Stimulated activated CD8-positive, alpha-beta memory T cell treated with anti-CD3 and anti-CD28 coated beads, Interleukin-4, amount 100 ng/mL, for 1 hour (primary cell): ENCODE data around the gene ACADSB.
A peak's percentile ranks its signal among the peaks of the same experiment; 100 is the strongest.

Experiments
- DNase-seq, 2 donors: peaks; one replicate each; pipeline ENCODE4 v3.0.0-alpha.2; 2020; ENCODE audit warnings: low read depth in 2 of 2, low spot score in 1 of 2

Gene ACADSB

DNA sequence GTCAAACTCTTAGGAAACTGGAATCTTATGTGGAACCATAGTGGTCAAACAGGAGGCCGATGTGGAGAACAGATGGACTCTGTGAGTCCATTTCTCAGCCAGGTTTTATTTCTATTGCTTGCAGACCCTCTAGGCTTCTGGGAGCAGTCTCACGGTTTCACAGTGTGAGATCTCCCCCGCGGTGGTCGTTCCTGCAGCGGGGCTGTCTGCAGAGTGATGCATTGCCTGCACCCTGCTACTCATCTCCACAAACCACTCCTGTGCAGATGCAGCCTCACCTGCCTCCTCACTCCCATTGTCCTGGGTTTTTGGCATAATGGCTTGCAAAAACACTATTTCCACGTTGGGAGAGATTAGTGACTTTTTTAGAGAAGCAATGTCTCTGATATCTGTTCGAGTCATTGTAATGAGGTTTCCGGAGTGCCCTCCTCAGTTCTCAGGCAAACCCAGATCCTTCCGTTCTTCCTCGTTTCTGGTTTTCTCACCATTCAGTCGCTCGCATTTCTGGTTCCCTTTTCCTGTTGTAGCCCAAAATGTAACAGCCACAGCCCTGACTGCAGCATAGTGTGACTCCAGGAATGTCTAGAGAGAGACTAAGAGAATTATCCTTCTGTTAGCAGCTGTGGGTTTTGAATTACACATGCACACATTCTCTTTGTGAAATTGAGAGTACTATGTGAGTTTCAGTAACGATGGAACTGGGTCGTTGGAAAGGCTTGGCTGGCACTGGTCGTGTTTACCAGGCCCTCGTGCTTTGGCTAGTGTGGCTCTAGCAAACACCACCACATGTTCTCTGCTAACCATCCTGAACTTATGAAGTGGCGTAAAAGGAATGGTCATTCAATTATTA is 30.2 kb downstream of the ACADSB start:
- DNase-seq = no peak

DNA sequence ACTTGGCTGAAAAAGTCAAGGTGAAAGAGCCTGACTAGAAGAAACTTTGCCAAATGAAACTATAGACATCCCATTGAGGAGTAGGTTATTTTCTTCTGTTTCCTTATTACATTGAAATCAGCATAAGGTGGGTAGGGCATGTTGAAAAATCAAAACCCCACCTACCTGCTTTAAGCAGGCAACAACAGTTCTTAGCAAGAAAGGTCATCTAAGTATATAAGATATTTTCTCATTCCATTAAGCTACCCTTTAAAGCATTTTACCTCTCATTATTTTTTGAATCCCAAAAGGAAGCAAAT is 30.8 kb downstream of the ACADSB start:
- DNase-seq = no peak

DNA sequence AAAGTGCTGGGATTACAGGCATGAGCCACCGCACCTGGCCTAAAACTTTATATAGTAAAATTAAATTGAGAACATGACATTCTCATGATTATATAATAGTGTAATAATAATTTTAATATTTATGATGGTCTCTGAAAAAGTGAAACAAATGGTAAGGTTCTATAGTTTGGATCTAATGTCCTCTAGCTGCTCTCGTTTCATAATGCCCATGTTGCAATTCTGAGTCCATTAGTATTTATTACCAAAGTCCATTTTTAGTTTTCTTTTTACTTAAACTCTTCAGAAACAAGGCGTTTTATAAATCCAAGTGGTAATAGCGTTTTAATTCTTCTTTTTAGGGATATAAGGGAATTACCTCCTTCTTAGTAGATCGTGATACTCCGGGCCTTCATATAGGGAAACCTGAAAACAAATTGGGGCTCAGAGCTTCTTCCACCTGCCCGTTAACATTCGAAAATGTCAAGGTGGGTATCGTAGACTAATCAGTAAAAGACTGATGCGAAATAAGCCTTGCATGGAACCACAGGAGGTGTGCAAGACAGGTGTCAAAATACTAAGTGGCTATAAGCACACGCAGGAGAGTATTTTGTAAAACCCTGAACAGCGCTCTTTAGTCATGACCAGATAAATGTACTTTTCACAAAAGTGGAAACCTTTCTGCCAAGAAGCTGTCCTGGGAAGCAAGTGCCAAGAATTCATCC is 34.1 kb downstream of the ACADSB start:
- DNase-seq = no peak

DNA sequence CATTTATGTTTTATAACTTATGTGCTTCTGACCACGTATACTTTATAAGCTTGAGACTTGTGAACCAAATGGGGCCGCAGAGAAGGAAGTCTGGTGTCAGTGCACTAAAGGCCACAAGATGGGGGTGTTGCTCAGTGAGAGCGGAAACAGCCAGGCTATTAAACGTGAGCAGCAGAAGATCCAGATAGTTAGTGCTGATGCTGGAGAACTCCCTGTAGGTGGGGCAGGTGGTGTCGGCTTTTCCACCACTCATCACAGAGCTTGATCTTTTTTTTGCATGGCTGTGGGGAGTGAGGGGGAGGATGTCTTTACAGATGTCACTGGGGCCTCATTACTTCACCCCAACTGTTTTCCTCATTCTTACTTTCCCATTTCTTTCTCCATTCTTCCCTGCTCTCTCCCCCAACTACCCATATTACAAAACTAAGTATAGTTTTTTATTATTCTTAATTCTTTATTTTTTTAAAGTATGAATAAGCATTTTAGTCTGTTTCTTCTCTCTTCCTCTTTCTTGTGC is 34.7 kb downstream of the ACADSB start:
- peak; percentile 3 to 5 for DNase-seq

DNA sequence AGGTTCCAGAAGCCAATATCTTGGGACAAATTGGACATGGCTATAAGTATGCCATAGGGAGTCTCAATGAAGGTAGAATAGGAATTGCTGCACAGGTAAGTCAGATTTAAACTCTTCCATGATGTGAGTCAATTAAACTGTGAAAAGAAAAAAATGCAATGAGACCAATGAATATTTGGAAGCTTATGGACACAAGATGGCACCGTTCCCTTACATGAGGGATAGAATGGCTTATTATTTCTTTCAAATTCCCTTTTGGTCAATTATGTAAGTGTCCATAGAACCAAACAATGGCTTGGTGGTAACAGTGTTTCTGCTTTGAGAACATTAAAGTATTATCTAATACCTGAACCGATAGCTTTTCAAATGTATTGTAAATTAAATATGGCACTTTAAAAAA is 35.6 kb downstream of the ACADSB start:
- no peak for DNase-seq

DNA sequence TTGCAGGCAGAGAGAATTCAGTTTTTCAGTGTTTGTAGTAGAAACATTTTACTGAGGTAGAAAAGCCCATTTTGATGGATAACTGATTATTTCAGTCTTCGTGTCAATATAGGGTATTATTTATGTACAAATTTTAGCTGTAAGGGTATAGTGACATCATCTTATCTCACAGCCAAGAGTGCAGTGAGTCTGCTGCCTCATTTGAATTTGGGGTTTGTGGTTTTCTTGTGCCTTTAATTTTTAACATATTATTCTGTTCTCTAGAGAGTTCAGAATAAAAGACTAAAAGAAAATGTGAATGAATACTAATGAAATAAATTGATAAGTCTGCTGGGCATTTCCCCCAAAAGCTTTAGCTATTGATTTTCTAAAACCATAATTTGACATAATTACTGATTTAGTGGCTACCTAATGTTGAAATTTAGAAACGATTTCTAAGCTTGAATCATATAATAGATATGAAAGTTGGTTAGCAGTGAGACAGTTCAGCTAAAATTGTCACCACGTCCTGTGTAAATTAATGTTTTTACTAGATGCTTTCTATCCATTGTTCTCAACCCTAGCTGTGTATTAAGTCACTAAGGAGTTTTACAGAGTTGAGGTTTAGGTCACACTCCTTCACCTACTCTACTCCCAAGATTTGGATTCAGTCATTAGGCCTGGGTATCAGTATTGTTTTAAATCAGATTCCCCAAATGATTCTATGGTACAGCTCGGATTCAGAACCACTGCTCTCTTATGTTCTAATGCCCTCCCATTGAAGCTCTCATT is 37.3 kb downstream of the ACADSB start:
- no peak for DNase-seq

DNA sequence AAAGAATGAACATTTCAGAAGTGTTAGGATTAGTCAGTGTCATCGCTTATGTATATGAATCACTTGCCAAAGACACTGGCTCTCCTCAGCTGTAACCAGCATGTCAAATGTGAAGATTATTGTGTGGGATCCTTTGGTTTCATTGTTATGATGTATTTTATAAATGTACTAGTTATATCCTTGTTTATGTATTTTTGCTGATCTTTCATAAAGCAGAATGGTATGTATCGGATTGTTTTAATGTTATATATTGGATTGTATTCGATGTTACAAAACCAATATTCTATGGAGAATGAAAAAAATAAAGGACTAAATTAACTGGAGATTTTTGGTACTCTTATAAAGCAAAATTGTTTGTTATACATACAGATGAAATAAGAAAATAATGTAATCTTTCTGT is 49.2 kb downstream of the ACADSB start:
- no peak for DNase-seq

DNA sequence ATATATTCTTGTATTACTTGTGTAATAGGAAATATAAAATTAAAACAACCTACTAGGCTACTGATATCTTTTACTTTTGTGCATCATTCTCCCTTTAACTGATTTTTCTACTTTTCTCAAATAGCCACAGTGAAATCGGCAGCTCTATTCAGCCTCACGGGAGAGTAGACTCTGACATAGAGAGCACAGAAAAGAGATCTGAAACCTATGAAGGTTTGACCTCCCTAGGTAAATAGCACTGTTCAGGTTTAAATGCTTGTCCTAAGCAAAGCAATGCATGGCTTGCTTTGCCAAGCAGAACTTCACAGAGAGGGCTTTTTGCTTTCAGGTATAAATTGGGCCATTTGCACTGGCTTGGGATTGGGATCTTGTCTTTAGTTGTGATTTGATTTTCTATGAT is 53.1 kb downstream of the ACADSB start:
- DNase-seq = no peak

DNA sequence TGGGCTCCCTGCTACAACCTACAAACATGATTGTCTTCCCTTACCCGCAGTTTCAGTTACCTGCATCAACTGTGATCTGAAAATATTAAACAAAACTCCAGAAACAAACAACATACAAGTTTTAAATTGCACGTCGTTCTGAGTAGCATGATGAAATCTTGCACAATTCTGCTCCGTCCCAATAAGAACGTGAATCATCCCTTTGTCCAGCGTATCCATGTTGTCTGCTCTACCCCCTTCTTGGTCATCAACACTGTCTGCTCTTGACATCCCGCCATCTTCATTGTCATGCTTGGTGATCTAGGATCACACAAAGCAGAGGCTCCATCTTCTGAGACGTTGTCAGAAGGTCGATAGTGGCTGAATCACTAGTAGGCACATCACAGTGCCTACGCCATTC is 53.9 kb downstream of the ACADSB start:
- no peak for DNase-seq

DNA sequence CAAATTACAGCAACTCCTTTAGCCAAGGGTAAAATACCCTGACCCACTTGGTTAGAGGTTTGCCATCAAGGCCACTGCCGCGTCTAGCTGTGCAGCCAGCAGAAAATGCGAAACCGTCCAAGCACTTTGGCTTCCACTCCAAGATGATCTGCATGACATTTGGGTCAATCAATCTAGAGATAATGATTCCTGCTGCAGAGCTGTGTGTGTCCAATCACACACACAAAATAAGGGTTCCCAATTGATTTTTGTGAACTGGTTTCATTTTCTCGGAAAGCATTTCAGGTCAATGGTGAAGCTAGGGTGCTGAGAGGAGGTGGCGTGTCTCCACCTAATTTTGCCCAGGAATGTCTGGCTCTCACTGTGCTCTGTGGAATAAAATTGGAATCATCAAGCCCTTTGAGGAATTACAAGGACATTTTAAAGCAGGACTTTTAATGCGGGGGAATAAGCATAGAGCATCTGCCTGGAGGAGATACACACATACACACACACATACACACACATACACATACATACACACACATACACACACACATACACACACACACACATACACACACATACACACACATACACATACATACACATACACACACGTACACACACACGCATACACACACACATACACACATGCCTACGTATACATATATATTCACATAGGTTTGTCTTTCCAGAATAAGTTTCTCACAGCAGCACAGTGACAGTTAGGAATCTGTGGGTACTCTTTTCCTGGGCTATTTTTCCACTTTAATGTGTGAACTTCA is 59.5 kb downstream of the ACADSB start:
- no peak for DNase-seq

DNA sequence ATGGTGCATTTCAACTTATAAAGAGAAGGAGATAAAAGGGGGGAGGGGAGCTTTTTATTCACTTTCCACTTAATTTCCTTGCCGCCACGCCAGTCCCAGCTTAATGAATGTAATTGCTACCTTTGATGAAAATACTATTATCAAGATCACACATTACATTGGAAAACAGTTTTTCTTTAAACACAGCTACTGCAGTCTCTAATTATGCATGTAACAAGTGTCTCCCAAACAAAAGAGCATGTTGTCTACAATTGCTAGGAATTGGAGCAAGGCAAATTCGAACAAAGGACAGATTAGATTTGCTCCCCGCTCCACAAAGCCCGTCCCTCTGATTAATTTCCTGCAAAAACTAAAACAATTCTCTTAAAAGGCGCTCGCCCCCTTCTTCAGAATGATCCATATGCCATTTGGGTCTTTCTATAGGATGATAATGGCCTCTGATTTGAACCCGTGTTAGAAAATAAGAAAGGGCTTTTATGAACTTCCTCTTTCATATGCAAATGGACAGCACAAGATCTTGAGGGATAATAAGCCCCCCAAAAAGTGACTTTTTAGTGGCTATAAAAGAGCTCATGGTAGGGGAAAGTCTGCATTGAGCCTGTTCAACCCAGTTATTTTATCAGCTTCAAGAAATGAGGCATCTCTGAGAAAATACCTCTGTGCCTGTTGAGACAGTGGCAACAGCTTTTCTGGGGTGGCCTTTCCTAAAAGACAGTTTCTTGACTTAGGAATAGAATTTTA is 60.6 kb downstream of the ACADSB start:
- no peak for DNase-seq

DNA sequence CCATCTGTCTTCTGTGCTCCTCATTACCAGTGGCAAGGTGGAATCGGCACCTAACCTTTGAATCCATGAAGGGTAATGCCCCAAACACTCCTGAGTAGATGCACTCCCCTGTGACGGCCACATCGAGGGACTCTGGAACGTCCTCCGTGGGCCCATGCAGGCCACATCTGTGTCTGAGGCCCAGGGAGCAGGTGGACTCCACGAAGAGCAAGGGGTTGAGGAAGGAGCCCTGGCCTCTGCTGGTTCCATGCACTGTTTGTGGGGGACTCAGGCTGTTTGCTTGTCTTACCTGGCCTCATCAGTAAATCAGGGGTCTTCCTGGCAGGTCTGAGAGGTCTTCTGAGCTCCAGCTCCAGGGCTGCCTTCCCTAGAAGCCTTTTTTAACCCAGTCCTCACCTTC is 64.4 kb downstream of the ACADSB start:
- no peak for DNase-seq

DNA sequence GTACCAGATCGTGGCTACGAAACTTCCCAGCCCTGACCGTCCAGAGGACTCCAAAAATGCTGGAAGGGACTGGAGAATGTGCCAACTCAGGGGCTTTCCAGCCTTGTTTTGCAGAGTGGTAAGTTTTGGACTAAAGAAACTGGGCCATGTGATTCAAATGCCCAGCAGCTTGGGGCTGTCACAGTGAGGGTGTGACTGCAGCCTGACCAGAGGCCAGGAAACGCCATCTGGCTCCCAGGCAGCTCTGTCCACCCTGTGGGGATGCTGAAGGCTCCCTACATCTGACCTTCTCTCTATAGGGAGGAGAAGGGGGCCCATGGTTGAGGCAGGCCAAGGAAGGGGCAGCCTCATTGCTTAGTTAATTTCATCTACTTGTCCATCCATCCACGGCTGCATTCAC is 65.4 kb downstream of the ACADSB start:
- no peak for DNase-seq

DNA sequence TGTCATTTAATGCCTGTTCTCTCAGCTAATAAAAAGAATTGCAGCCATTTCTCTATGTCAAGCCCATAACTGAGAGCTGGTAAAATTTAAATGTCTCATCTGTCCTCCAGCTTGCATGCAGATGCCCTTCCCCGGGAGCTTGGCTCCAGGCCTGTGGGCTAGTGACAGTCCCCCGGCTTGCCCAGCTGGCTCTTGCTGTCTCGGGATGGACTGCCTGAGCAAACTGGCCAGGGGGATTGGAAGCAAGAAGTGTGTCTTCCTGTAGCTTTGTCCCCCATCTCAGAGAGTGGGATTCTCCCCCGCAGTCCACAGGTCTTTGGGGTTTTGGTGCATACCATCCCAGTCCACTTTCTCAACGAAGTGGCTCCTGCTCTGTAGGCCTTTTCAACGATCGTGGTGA is 73.1 kb downstream of the ACADSB start:
- DNase-seq = no peak

DNA sequence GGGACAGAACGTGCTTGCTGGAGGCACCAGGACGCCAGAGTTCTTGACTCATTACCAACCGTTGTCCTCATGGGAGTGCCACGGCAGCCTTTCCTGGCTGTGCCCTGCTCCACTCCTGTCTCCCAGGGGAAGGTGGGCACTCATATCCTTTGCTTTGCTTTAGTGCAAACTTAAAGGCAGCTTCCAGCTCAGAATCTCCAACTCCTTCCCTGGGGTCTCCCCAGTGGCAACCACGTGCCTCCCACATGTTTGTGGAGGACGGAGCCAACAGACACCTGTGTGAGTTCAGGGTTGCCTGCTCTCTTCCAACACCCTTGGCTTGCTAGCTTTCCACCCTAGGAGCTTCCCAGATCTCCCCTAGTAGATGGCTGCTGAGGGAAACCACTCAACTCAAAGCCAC is 75.0 kb downstream of the ACADSB start:
- no peak for DNase-seq

DNA sequence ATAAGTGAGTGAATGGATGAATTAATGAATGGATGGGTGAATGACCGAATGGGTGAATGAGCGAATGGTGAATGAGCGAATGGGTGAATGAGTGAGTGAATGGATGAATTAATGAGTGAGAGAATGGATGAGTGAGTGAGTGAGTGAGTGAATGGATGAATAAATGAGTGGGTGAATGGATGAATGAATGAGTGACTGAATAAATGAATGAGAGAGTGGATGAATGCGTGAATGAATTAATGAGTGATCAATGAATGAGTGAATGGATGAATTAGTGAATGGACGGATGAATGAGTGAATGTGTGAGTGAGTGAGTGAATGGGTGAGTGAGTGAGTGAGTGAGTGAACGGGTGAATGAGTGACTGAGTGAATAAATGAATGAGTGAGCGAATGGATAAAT is 77.5 kb downstream of the ACADSB start:
- no peak for DNase-seq

DNA sequence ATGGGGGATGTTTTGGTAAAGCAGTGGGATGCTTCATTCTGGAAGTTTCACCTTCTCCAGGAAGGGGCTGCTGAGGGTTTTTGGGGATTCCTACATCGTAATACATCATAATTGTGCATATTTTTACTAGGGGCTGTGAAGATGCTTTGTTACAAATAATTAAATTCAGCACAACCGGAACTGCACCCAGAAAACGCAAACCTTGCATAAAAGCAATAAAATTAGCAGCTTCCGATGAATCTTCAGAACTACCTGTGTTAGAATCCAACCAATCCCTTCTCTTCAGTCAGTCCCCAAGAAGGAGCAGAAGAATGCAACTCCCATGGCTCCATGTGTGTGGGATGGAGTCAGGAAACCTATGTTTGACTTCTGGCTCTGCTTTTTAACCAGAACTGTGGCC is 78.5 kb downstream of the ACADSB start:
- no peak for DNase-seq

DNA sequence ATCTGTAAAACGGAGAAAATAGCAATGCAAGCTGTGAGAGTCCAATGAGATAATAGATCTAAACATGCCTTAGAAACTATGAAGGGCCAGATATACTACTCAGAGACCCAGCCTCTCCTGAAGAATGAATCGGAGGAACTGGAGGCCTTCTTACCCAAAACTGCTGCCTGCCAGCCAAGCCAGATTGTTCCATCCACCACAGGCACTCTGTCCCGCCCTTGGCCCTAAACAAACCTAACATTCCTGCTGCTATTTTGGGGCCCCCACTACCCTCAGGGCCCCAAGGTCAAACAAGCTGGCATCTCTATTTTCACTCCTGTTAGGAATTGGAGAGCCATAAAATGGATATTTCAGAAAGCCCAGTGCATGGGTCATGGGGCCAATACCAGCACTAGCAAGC is 79.0 kb downstream of the ACADSB start:
- no peak for DNase-seq

DNA sequence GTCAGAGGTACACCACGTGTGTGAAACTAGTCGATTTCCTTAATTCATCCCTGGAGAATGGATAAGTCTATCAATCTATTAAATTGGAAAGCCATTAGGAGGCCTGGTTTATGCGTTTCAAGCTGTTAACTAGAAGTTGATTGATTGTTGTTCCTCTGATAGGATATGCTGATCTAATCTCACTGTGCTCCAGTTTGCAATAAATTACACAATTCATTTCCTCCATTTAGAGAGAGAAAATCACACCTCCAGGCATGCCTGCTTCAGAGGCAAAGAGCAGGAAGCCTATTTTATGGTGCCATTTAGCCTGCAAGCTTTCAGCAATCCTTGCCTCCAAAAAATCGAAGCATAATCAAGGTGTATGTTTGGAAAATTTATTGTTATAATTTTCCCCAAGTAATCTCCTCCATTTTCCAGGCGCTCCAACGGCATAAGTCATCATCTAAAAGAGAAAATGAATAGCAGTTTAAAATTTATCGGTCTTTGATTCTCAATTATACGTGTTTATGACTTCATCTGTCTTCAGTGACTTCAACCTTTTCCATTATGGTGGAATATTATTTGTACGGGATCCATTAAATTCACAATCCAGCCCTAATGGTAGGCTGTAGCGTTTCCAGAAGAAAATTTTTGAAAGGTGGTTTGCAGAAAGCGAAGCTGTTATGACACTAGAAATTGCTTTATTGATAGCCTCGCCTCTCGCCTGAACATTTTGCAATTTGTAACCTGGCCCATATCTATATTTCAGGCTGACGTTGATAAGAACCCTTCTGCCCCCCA is 84.0 kb downstream of the ACADSB start:
- DNase-seq = no peak

DNA sequence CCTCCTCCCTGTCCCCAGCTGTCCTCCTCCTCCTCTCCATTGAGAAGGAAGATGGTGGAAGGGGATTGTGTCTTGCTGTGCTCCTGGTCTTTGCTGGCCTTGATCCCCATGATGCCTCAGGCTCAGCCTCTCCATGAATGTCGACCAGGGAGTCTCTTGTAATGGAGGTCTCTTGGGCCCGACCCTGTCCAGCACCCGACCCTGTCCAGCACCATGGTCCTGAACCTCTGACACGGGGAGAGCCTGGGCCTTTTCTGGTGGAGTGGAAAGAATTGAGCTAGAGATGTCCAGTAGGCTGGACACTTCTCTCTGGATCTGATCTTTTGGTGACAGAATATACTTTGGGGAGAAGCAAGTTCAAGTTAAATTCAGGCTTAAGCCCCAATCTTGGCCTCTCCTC is 84.7 kb downstream of the ACADSB start:
- DNase-seq = no peak
